ENCODE measurements around the gene SPECC1L.

The SPECC1L gene

GRCh38 chr22:24402460-24403192 is 132.0 kb downstream of the SPECC1L start:
- DNase-seq = no peak

DNA sequence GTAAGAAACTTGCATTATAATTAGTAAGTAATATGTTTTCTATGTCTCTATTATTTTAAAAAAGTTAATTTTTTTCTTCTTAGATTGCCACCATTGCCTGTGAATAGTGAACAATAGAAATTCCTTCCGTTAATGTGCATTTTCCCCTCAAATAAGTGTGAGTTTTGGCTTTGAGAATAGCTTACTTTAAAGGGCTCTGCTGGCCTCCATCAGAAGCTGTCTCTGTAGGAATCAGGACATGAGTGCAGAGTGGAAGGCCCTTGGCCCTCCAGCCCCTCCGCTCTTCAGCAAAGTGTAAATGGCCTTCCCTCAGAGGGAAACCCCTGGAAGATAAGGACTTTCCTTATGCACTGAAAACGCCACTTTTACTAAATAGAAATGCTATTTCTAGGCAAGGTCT is 132.7 kb downstream of the SPECC1L start:
- DNase-seq = no peak

DNA sequence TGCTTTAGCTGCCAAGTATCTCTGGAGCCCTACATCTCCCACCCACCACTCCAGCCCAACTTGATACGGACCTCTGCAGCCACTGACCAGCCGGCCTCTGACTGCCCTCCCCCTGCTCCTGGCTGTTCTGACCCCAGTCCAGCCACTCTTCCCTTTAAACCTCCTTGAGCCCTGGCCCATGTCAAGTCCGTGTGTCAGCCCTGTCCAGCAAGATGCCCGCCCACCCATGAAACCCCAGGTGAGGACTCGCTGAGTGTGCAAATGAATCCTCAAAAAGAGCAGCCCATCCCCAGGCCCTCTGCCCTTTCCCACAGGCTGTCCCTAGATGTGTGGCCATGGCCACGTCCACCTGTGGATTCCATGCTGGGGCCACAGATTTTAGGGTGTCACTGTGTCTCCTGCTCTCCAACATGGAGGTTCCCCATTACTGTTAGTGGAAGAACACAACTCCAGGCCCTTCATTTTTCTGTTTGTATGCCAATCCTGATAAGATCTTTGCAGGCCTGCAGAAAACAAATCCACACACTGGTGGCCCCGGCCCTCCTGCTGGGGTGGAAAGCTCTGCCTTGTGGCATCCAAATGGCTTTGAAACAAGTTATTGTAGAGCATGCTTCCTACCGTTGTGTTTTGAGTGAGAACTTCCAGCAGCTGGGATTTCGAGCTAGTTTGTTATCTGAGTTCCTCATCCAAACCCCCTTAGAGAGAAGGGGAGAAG is 134.1 kb downstream of the SPECC1L start:
- DNase-seq = no peak

- DNase-seq = no peak
Measured at GRCh38 chr22:24405631-24406321, 135.1 kb downstream of the SPECC1L start.

DNA sequence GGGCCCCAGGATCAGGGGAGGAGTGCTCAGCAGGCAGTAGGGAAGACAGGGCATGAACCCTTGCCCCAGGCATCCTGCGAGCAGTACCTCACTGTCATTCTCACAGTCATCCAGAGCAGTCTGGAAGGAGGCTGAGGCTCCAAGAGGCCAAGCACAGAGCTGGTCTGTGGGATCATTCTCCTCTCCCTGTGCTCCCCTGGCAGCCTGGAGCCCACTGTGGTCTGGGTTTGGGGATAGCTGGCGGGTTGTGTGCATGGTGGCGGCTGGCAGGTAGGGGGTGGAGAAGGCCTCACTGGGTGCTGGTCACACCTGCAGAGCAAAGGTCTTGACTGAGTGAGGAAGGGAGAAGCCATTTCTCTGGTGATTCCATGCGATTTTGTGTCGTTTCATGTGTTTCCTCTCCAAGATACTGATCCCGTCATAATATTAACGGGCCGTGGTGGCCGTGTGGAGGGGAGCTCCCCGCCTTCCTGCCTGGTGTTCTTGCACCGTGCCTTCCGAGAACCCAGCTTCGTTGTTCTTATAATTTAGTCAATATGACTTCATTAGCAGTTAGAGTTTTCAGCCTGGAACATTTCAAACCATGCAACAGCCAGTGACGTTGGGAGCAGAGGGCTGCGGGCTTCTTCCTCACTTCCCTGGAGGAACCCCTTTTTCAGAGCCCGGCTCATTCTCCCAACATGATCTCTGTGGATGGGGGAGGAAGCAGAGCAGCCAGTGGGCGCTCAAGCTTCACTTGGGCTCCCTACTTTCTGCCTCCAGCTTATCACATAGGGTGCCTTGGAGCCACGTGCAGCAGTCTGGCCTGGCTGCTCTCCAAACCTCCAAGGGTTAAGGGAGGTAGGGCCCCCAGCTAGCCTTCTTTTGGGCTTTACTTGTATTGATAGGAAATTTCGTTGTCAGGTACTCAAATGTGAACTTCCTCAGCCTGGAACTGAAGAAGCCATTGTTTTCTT is 136.0 kb downstream of the SPECC1L start:
- DNase-seq = no peak

DNA sequence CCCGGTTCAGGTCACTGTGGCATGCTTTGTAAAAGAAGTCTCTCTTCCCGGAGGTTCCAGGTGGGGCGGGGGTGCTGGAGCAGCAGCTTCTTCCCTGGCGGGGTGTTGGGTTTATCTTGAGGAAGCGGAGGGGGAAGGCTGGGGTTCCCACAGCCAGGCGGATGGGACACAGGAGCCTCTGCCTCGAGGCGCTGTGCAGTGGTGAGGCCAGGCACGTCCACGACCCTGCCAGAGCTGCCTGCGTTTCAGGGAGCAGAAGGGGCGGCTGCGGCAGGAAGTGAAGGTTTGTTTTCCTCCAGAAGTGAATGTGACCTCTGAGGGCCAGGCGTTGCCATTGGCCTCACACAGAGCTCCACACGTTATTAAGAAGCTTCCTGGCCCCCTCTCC is 136.6 kb downstream of the SPECC1L start:
- no peak for DNase-seq

DNA sequence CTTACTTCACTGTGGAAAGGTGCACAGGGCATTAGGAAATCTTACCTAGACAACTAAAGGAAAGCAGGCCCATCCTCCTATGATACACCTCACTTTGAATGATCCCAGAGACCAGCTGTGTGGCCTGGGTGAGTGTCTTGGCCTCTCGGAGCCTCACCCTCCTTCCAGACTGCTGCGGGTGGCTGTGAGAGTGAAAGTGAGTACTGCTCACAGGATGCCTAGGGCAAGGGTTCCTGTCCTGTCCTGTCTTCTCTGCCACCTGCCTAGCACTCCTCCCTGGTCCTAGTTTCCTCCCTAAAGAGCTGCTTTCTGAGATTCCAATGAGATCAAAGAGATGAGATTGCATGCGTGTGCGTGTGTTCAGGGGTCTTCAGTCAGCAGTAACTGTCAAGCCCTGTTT is 137.3 kb downstream of the SPECC1L start:
- DNase-seq = no peak

GRCh38 chr22:24408630-24409029 is 138.0 kb downstream of the SPECC1L start:
- no peak for DNase-seq

DNA sequence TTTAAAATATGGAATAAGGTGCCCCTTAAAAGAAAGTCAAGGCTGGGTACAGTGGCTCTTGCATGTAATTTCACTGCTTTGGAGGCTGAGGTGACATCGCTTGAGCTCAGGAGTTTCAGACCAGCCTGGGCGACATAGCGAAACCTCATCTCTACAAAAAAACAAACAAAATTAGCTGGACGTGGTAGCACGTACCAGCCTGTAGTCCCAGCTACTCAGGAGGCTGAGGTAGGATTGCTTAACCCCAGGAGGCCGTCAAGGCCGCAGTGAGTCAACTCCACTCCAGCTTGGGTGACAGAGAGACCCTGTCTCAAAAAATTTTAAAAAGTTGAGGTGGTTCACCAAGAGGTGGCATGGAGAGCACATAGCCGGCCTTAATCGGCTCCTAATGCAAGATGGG is 139.1 kb downstream of the SPECC1L start:
- DNase-seq = no peak

DNA sequence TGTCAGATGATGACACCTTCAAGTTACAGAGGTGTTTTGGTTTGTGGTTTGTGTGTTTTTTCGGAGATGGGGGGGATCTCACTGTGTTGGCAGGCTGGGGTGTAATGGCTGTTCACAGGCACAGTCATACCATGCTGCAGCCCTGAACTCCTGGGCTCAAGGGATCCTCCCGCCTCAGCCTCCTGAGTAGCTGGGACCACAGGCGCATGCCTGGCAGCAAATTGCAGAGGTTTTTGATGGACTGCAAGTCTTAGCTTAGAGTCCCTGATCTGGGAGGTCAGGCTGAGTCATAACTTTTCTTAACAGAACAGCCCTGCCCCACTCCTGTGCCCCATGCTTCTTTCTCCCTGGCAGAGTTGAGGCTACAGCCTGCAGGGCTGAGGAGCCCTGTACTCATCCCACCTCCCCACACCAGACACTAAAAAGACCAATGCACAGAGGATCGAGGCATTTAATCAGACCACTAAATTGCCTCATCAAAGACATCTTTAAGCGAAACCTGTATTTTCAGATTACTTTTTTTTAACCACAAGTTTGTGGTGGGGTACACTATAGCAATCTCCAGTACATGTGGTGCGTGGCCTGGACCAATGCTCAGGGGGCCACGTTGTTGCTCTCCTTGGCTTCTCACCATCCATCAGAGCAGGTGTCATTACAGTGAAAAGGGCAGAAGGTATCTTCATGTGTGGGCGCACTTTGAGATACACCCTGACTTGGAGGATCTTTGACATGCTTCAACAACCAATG is 139.7 kb downstream of the SPECC1L start:
- no peak for DNase-seq

- no peak for DNase-seq
Measured at GRCh38 chr22:24411256-24412004, 140.8 kb downstream of the SPECC1L start.

- no peak for DNase-seq
Measured at GRCh38 chr22:24412274-24412673, 141.6 kb downstream of the SPECC1L start.

DNA sequence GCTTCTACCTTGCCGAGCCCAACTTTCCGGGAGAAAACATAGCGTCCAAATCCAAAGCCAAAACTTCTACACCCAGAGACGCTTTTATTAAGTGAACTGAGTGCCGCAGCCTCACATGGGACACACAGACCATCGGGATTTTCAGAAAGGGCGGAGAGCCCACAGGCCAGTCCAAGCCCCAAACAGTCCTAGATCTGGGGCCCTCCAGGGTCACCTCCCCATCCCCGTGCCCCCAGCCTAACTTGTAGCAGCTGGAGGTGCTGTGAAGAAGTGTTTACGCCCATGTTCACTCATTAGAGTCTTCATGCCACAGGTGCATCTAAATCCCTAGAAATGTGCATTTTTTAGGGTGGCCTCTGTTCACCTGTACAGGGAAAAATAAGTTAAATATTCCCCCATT is 142.6 kb downstream of the SPECC1L start:
- DNase-seq = no peak

GRCh38 chr22:24413736-24414385 is 143.2 kb downstream of the SPECC1L start:
- no peak for DNase-seq

- DNase-seq = no peak
Measured at GRCh38 chr22:24414523-24414922, 143.9 kb downstream of the SPECC1L start.

DNA sequence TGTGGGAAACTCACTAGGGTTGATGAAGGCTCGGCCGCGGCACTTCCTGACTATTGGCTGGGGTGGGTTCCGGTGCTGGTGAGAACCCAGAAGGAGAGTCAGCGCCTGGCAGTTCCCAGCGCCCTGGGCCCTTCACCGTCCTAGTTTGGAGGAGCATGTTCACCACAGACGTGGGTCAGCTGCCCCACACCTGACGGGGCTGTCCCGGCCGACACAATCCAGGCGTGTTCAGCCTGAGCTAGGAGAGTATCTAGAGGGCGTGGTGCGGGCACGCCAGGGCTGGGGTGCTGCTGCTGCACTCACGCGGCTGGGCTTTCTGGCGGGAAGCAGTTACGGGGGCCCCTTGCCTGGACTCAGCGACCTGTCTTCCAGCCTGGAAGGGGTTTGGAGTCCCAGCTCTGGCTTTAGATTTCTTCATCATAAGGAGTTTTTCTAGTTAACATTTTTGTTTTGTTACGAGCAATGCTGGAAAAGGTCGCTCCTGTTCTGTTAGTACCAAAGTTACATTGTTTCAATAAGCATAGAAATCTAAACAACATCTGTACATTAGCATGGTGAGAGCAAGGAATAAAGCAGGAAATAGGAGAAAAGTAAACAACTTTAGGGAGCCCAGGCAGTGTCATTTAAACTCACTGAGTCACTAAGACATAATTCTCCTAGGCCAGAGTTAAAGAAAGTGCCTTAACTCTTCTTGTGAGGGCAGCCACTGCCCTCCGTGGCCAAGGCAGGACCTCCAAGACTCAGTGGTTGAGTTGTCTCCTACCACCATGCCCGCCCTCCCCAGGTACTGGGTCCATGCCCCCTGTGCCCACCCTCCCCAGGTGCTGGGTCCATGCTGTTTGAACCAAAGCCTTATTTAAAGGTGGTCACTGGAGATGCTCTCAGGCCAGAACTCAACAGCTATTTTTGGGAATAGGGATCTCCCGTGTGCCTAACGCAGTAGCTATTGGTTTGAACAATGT is 144.6 kb downstream of the SPECC1L start:
- DNase-seq = no peak

- DNase-seq = no peak
Measured at GRCh38 chr22:24416095-24416494, 145.5 kb downstream of the SPECC1L start.

GRCh38 chr22:24416611-24417010 is 146.0 kb downstream of the SPECC1L start:
- no peak for DNase-seq

DNA sequence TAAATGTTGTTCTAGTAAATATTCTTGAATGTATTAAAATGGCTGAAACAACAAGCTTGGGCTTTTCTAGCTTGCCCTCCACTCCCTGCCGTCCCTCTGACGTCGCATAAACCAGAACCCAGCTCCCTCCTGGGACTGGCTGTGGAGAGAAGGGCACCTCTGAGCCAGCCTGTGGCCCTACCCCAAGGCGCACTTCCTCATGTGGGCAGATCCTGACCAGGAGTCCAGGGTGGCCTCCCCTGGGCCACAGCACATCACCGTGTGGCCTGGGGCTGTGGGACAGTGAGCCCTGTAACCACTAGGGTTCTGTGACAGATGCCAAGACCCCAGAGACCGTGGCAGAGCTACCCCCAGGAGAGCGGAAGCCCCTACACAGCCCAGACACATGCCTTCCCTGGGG is 146.6 kb downstream of the SPECC1L start:
- no peak for DNase-seq

Data from effector CD4-positive, alpha-beta T cell (primary cell).